GM23338 (cell line): Measurements from ENCODE around the gene PRKCH. TPM values are rescaled to one million over a fixed set of nuclear protein-coding genes. Genes with fewer than 3 reads are reported as not detected.
A peak's percentile ranks its signal among the peaks of the same experiment; 100 is the strongest.

Experiments used
- ATAC-seq: fragments of 200-7000 bp; cut with Tn5 transposase; 3 replicates; pipeline ENCODE4 v1.9.1; 2020
- DNase-seq: peaks from one replicate; pipeline ENCODE4 v3.0.0-alpha.2; 2015; ENCODE audit warnings: low spot score
- H2AFZ ChIP-seq: fragments of 200-600 bp; sonication (generic); 2 replicates; pipeline ENCODE4 v1.8.0; 2016; ENCODE audit warnings: antibody characterized with exemption, mild to moderate bottlenecking, moderate library complexity
- H3F3A ChIP-seq: fragments of 200-600 bp; sonication (generic); replicated peaks from 2 replicates; pipeline ENCODE4 v1.8.0; 2017; ENCODE audit warnings: antibody characterized with exemption, mixed run types, low read depth
- H3K27ac ChIP-seq: fragments of 200-600 bp; sonication (generic); 2 replicates; pipeline ENCODE4 v1.6.1; 2016; ENCODE audit warnings: low read depth
- H3K27me3 ChIP-seq: fragments of 200-600 bp; sonication (generic); 2 replicates; pipeline ENCODE4 v1.8.0; 2016; ENCODE audit warnings: mild to moderate bottlenecking, mixed run types, moderate library complexity; ENCODE audit not compliant: insufficient read depth
- H3K36me3 ChIP-seq: fragments of 200-600 bp; sonication (generic); 2 replicates; pipeline ENCODE4 v1.8.0; 2016; ENCODE audit warnings: mild to moderate bottlenecking; ENCODE audit not compliant: insufficient read depth
- H3K4me1 ChIP-seq: fragments of 200-600 bp; sonication (generic); 2 replicates; pipeline ENCODE4 v1.8.0; 2016; ENCODE audit warnings: mild to moderate bottlenecking, moderate library complexity; ENCODE audit not compliant: insufficient read depth
- H3K4me2 ChIP-seq: fragments of 200-600 bp; sonication (generic); 2 replicates; pipeline ENCODE4 v1.7.1; 2017; ENCODE audit warnings: mixed run types
- H3K4me3 ChIP-seq: fragments of 200-600 bp; sonication (generic); 2 replicates; pipeline ENCODE4 v1.6.1; 2016; ENCODE audit warnings: mixed run types
- H3K79me2 ChIP-seq: fragments of 200-600 bp; sonication (generic); replicated peaks from 2 replicates; pipeline ENCODE4 v1.8.0; 2017; ENCODE audit warnings: mild to moderate bottlenecking; ENCODE audit not compliant: insufficient read depth
- H3K9me2 ChIP-seq: fragments of 200-600 bp; sonication (generic); 2 replicates; pipeline ENCODE4 v1.8.0; 2017; ENCODE audit not compliant: insufficient read depth
- H4K20me1 ChIP-seq: fragments of 200-600 bp; sonication (generic); replicated peaks from 2 replicates; pipeline ENCODE4 v1.8.0; 2017; ENCODE audit warnings: mild to moderate bottlenecking; ENCODE audit not compliant: insufficient read depth
- H3K27ac Mint-ChIP-seq: 2 replicates; pipeline ENCODE4 v1.8.0; 2020; ENCODE audit warnings: inconsistent platforms, mild to moderate bottlenecking, moderate library complexity, mixed read lengths
- H3K27me3 Mint-ChIP-seq: 3 replicates; pipeline ENCODE4 v1.8.0; 2022; ENCODE audit warnings: low read depth, mild to moderate bottlenecking, moderate library complexity, mixed read lengths, inconsistent platforms; ENCODE audit not compliant: insufficient read depth, poor library complexity
- H3K36me3 Mint-ChIP-seq: 3 replicates; pipeline ENCODE4 v1.8.0; 2021; ENCODE audit warnings: low read depth, mild to moderate bottlenecking, inconsistent platforms, moderate library complexity, mixed read lengths
- H3K4me1 Mint-ChIP-seq: 3 replicates; pipeline ENCODE4 v1.8.0; 2020; ENCODE audit warnings: mild to moderate bottlenecking, inconsistent platforms, mixed read lengths
- H3K4me3 Mint-ChIP-seq: 3 replicates; pipeline ENCODE4 v1.8.0; 2021; ENCODE audit warnings: moderate library complexity, mild to moderate bottlenecking, inconsistent platforms, mixed read lengths
- H3K9me3 Mint-ChIP-seq: 3 replicates; pipeline ENCODE4 v1.8.0; 2020; ENCODE audit warnings: moderate library complexity, mild to moderate bottlenecking, inconsistent platforms, mixed read lengths
- CREB1 ChIP-seq: fragments of 250-450 bp; sonication (Bioruptor Pico); IDR thresholded peaks from 2 replicates; pipeline ENCODE4 v1.5.0; 2020; ENCODE audit warnings: low read depth, mild to moderate bottlenecking, moderate library complexity
- CTCF ChIP-seq, 2 experiments: fragments of 200-600 bp in 1 of 2; sonication (generic) in 1 of 2; conservative IDR thresholded peaks; 2 replicates each; pipeline versions ENCODE4 v1.5.1 to v1.6.1; 2016 to 2017; ENCODE audit warnings: antibody characterized with exemption in 2 of 2, low read depth in 2 of 2, mild to moderate bottlenecking in 2 of 2, moderate library complexity in 1 of 2
- EZH2 ChIP-seq: fragments of 200-600 bp; sonication (generic); IDR thresholded peaks from one replicate; pipeline ENCODE4 v1.8.0; 2017; ENCODE audit warnings: antibody characterized with exemption, mild to moderate bottlenecking, low read depth; ENCODE audit not compliant: unreplicated experiment
- EZH2phosphoT487 ChIP-seq: fragments of 200-600 bp; sonication (generic); IDR thresholded peaks from one replicate; pipeline ENCODE4 v1.8.1; 2018; ENCODE audit warnings: antibody characterized with exemption; ENCODE audit not compliant: unreplicated experiment
- JUNB ChIP-seq: IDR thresholded peaks from one replicate; pipeline ENCODE4 v1.6.1; 2016; ENCODE audit warnings: antibody characterized with exemption; ENCODE audit not compliant: unreplicated experiment
- NANOG ChIP-seq: IDR thresholded peaks from 2 replicates; pipeline ENCODE4 v1.6.1; 2016; ENCODE audit warnings: antibody characterized with exemption, borderline replicate concordance
- POLR2AphosphoS5 ChIP-seq: IDR thresholded peaks from 2 replicates; pipeline ENCODE4 v1.6.1; 2016; ENCODE audit warnings: antibody characterized with exemption, low read depth
- STAT1 ChIP-seq: IDR thresholded peaks from one replicate; pipeline ENCODE4 v1.6.1; 2016; ENCODE audit warnings: antibody characterized with exemption; ENCODE audit not compliant: unreplicated experiment
- ZNF114 ChIP-seq: fragments of 250-450 bp; sonication (Bioruptor Pico); IDR thresholded peaks from 2 replicates; pipeline ENCODE4 v1.5.0; 2020; ENCODE audit warnings: mild to moderate bottlenecking, moderate library complexity
- ZNF331 ChIP-seq: fragments of 250-450 bp; sonication (Bioruptor Pico); IDR thresholded peaks from 2 replicates; pipeline ENCODE4 v1.5.0; 2020; ENCODE audit warnings: low read depth, mild to moderate bottlenecking, moderate library complexity
- ZNF462 ChIP-seq: fragments of 250-450 bp; sonication (Bioruptor Pico); IDR thresholded peaks from 2 replicates; pipeline ENCODE4 v1.5.0; 2020; ENCODE audit warnings: mild to moderate bottlenecking, moderate library complexity
- polyA plus RNA-seq: library from polyadenylated mRNA; unstranded; fragments of >200 nt; fragmentation: Nextera tagmentation; extraction: Ambion mirVana; gene quantifications from 2 replicates; pipeline ENCODE4 v1.2.1, GENCODE V29; 2016
- total RNA-seq: library from RNA; depleted of rRNA; stranded (reverse); fragments of >200 nt; shearing (Covaris generic); gene quantifications from 2 replicates; pipeline ENCODE4 v1.2.3, GENCODE V29; 2014
- TF ChIP-seq, protein P1 (sequence below): IDR thresholded peaks from one replicate; pipeline ENCODE4 v1.6.1; 2018; ENCODE audit warnings: antibody characterized with exemption; ENCODE audit not compliant: unreplicated experiment
- TF ChIP-seq, protein P2 (sequence below): IDR thresholded peaks from 2 replicates; pipeline ENCODE4 v1.6.1; 2016; ENCODE audit warnings: antibody characterized with exemption

PRKCH gene
- total and polyA plus RNA-seq, 2 experiments from 2014 or later, result 5.4 to 10.1 TPM

DNA sequence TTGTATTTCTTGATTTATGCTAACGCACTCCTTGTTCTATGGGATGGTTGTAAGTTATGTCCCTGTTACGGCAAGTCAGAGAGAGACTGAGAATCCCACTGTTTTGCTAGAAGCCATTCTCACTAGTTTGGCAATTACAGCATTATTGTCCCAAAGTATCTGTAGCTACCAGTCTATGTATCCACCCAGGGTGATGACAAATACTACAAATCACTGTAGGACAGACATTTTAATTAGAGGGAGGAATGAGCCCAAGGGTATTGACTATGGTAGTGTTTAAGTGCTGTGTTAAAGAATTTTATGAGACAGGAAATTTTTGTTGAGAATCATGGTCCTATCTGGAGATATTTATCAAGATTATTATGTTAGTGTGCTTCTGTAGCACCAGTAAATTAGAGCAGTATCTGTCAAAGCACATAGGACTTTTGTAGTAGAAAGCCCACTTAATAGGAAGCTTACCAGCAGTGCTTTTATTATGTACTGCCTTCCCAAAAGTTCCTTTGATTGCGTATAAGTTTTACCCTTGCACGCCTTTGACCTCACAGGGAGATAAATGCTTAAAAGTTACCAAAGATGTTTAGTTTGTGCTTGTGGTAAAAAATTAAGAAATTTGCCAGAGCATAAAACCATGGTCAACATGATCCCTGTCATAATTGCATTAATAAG is 10.7 kb downstream of the PRKCH start:
- Mint-ChIP-seq H3K36me3 (no peaks in the 10 kb centered on the region), H3K27ac (no peak overlapping the region), H3K9me3 (no peaks in the 10 kb centered on the region), H3K27me3 (no peaks in the 10 kb centered on the region), H3K4me3 (no peak overlapping the region), H3K4me1 (peaks cover 8% of the 10 kb centered on the region)
- TF ChIP-seq, protein P1, sequence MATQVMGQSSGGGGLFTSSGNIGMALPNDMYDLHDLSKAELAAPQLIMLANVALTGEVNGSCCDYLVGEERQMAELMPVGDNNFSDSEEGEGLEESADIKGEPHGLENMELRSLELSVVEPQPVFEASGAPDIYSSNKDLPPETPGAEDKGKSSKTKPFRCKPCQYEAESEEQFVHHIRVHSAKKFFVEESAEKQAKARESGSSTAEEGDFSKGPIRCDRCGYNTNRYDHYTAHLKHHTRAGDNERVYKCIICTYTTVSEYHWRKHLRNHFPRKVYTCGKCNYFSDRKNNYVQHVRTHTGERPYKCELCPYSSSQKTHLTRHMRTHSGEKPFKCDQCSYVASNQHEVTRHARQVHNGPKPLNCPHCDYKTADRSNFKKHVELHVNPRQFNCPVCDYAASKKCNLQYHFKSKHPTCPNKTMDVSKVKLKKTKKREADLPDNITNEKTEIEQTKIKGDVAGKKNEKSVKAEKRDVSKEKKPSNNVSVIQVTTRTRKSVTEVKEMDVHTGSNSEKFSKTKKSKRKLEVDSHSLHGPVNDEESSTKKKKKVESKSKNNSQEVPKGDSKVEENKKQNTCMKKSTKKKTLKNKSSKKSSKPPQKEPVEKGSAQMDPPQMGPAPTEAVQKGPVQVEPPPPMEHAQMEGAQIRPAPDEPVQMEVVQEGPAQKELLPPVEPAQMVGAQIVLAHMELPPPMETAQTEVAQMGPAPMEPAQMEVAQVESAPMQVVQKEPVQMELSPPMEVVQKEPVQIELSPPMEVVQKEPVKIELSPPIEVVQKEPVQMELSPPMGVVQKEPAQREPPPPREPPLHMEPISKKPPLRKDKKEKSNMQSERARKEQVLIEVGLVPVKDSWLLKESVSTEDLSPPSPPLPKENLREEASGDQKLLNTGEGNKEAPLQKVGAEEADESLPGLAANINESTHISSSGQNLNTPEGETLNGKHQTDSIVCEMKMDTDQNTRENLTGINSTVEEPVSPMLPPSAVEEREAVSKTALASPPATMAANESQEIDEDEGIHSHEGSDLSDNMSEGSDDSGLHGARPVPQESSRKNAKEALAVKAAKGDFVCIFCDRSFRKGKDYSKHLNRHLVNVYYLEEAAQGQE, result no peak
- TF ChIP-seq EZH2 (no peak), ZNF331 (CRISPR knock-in tag) (no peak), EZH2phosphoT487 (no peak), CREB1 (CRISPR knock-in tag) (no peak), ZNF114 (CRISPR knock-in tag) (no peak), STAT1 (no peak), JUNB (no peak), CTCF (conservative IDR thresholded peaks at IDR 0.05; ENCODE audit: low read depth in 2 of 2) (no peak), ZNF462 (CRISPR knock-in tag) (no peak), POLR2AphosphoS5 (no peak), NANOG (no peak)
- TF ChIP-seq, protein P2, sequence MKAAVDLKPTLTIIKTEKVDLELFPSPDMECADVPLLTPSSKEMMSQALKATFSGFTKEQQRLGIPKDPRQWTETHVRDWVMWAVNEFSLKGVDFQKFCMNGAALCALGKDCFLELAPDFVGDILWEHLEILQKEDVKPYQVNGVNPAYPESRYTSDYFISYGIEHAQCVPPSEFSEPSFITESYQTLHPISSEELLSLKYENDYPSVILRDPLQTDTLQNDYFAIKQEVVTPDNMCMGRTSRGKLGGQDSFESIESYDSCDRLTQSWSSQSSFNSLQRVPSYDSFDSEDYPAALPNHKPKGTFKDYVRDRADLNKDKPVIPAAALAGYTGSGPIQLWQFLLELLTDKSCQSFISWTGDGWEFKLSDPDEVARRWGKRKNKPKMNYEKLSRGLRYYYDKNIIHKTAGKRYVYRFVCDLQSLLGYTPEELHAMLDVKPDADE, result no peak
- H3K79me2 ChIP-seq, result no peaks in the 10 kb centered on the region
- H3K27ac ChIP-seq, result 0 out of 2 replicates have a peak overlapping the region, but pooled peaks have one; percentile 30
- no peaks in the 10 kb centered on the region for H3K27me3 ChIP-seq
- ATAC-seq (no peak), DNase-seq (no peak)
- no peaks in the 10 kb centered on the region for H3F3A ChIP-seq
- no peak overlapping the region for H3K4me2 ChIP-seq
- H2AFZ ChIP-seq, result no peak overlapping the region
- H3K4me1 ChIP-seq, result no peaks in the 10 kb centered on the region
- H3K9me2 ChIP-seq, result 0 out of 2 replicates have a peak, but pooled peaks cover under 1% of the 10 kb centered on the region
- H3K4me3 ChIP-seq, result no peak overlapping the region
- no peaks in the 10 kb centered on the region for H3K36me3 ChIP-seq
- H4K20me1 ChIP-seq, result no peaks in the 10 kb centered on the region
